ENCODE results near the gene EMCN.

EMCN gene

DNA sequence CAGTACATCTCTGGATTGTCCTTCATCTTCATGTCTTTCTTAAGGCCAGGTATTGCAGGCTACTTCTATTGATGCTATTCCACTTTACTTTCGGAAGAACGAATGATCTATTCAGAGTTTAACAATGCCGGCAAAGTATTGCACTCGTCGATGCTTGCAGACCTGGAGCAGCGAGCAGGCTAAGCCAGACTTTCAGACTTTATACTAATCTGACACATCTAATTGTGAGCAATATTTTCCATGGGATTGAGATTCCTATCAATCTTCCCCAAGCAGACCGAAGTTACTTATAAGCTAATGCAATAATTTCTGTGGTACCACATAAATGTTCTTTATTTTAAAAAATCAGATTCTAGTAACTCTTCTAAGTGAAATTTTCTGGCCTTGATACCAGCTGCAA, 1.6 kb downstream of the EMCN start:
- Histone ChIP-seq H3K79me2 (ENCODE audit: low read length) (no peaks in the 10 kb centered on the region), H3K9me3 (ENCODE audit: insufficient read depth, low read length) (no peaks in the 10 kb centered on the region), H3K4me2 (ENCODE audit: low read length) (no peak overlapping the region), H3K27ac (ENCODE audit: low read length) (no peak overlapping the region), H3K4me1 (ENCODE audit: low read length) (peaks cover 14% of the 10 kb centered on the region), H3K4me3 (ENCODE audit: low read length) (no peak overlapping the region), H3K27me3 (ENCODE audit: low read depth, low read length) (no peaks in the 10 kb centered on the region), H3K36me3 (replicated peaks; ENCODE audit: low read depth, low read length) (no peaks in the 10 kb centered on the region), H4K20me1 (ENCODE audit: insufficient read depth, low read length) (no peaks in the 10 kb centered on the region), H2AFZ (ENCODE audit: low read depth, low read length) (no peak overlapping the region), H3K9ac (ENCODE audit: low read length) (no peak overlapping the region)
- TF ChIP-seq, protein P1, sequence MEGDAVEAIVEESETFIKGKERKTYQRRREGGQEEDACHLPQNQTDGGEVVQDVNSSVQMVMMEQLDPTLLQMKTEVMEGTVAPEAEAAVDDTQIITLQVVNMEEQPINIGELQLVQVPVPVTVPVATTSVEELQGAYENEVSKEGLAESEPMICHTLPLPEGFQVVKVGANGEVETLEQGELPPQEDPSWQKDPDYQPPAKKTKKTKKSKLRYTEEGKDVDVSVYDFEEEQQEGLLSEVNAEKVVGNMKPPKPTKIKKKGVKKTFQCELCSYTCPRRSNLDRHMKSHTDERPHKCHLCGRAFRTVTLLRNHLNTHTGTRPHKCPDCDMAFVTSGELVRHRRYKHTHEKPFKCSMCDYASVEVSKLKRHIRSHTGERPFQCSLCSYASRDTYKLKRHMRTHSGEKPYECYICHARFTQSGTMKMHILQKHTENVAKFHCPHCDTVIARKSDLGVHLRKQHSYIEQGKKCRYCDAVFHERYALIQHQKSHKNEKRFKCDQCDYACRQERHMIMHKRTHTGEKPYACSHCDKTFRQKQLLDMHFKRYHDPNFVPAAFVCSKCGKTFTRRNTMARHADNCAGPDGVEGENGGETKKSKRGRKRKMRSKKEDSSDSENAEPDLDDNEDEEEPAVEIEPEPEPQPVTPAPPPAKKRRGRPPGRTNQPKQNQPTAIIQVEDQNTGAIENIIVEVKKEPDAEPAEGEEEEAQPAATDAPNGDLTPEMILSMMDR (IDR thresholded peaks at IDR 0.05; ENCODE audit: low read depth, low read length): no peak
- TF ChIP-seq EZH2phosphoT487 (IDR thresholded peaks at IDR 0.05; ENCODE audit: low read depth): no peak

DNA sequence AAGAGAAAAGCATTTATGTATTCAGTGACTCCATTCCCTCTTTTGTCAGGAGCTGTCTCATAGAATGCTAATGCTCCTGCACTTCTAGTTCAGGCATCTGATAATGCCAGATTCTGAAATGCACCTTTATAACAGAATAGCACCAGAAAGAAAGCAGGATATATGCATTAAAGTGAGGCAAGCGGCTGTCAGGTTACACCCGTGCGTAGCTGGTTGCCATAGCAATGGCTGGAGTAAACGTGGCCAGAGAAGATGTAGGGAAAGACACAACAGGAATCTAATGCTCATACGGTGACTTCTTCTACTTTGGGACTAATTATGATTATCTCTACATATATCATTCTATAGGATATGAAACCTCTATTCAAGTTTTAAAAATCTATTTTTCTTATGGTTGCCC, 5.9 kb downstream of the EMCN start:
- peaks cover 14% of the 10 kb centered on the region for H3K4me1 ChIP-seq (ENCODE audit: low read length)
- H4K20me1 ChIP-seq (ENCODE audit: insufficient read depth, low read length): no peaks in the 10 kb centered on the region
- H3K36me3 ChIP-seq (replicated peaks; ENCODE audit: low read depth, low read length): no peaks in the 10 kb centered on the region
- TF ChIP-seq, protein P1 (IDR thresholded peaks at IDR 0.05; ENCODE audit: low read depth, low read length): no peak
- TF ChIP-seq EZH2phosphoT487 (IDR thresholded peaks at IDR 0.05; ENCODE audit: low read depth): no peak
- no peak overlapping the region for H3K4me2 ChIP-seq (ENCODE audit: low read length)
- H3K9me3 ChIP-seq (ENCODE audit: insufficient read depth, low read length): no peaks in the 10 kb centered on the region
- H3K79me2 ChIP-seq (ENCODE audit: low read length): no peaks in the 10 kb centered on the region
- H3K4me3 ChIP-seq (ENCODE audit: low read length): no peak overlapping the region
- H3K9ac ChIP-seq (ENCODE audit: low read length): no peak overlapping the region
- H3K27ac ChIP-seq (ENCODE audit: low read length): no peak overlapping the region
- H3K27me3 ChIP-seq (ENCODE audit: low read depth, low read length): no peaks in the 10 kb centered on the region
- no peak overlapping the region for H2AFZ ChIP-seq (ENCODE audit: low read depth, low read length)

DNA sequence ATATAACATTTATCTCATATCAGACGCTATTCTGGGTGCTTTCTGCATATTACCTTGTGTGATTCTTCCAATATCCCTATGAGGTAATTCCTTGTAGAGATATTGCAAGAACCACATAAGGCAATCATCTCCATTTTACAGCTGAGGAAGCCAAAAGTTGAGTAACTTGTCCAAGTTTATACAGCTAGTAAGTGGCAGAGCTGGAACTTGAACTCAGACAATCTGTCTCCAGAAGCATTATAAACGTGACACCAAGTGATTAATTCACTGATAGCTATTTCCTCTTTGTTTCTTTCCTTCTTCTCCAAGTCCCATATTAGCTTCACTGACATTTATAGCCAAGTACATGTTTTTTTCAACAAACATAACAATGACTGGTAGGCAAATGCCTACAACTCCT, 7.3 kb downstream of the EMCN start:
- peaks cover 14% of the 10 kb centered on the region for H3K4me1 ChIP-seq (ENCODE audit: low read length)
- H3K36me3 ChIP-seq (replicated peaks; ENCODE audit: low read depth, low read length): no peaks in the 10 kb centered on the region
- no peak for TF ChIP-seq EZH2phosphoT487 (IDR thresholded peaks at IDR 0.05; ENCODE audit: low read depth)
- TF ChIP-seq, protein P1 (IDR thresholded peaks at IDR 0.05; ENCODE audit: low read depth, low read length): no peak
- no peak overlapping the region for H3K9ac ChIP-seq (ENCODE audit: low read length)
- no peaks in the 10 kb centered on the region for H3K9me3 ChIP-seq (ENCODE audit: insufficient read depth, low read length)
- H4K20me1 ChIP-seq (ENCODE audit: insufficient read depth, low read length): no peaks in the 10 kb centered on the region
- no peaks in the 10 kb centered on the region for H3K27me3 ChIP-seq (ENCODE audit: low read depth, low read length)
- H3K4me3 ChIP-seq (ENCODE audit: low read length): no peak overlapping the region
- no peak overlapping the region for H2AFZ ChIP-seq (ENCODE audit: low read depth, low read length)
- H3K27ac ChIP-seq (ENCODE audit: low read length): no peak overlapping the region
- H3K4me2 ChIP-seq (ENCODE audit: low read length): no peak overlapping the region
- no peaks in the 10 kb centered on the region for H3K79me2 ChIP-seq (ENCODE audit: low read length)

DNA sequence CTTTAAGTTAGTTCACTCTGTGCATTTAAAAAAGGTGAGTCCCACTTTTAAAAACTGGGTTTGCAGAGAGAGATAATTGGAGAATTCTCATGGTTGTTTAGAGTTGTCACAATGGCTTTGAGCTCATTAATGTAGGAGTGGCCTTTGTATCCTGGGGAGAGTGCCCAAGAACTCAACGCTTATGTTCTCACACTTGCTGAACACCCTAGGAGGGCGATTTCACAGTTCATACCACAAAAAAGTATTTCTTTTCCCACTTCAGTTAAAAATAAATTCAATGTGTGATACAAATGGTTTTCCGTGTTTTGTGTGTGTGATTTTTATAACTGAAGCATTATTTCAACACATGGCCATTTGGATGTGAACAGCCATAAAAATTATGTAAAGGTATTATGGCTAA, 8.4 kb downstream of the EMCN start:
- H3K4me2 ChIP-seq (ENCODE audit: low read length): no peak overlapping the region
- no peaks in the 10 kb centered on the region for H3K36me3 ChIP-seq (replicated peaks; ENCODE audit: low read depth, low read length)
- H3K27me3 ChIP-seq (ENCODE audit: low read depth, low read length): no peaks in the 10 kb centered on the region
- no peaks in the 10 kb centered on the region for H4K20me1 ChIP-seq (ENCODE audit: insufficient read depth, low read length)
- peaks cover 14% of the 10 kb centered on the region for H3K4me1 ChIP-seq (ENCODE audit: low read length)
- H3K4me3 ChIP-seq (ENCODE audit: low read length): no peak overlapping the region
- no peak overlapping the region for H3K27ac ChIP-seq (ENCODE audit: low read length)
- H2AFZ ChIP-seq (ENCODE audit: low read depth, low read length): no peak overlapping the region
- H3K79me2 ChIP-seq (ENCODE audit: low read length): no peaks in the 10 kb centered on the region
- no peaks in the 10 kb centered on the region for H3K9me3 ChIP-seq (ENCODE audit: insufficient read depth, low read length)
- TF ChIP-seq, protein P1 (IDR thresholded peaks at IDR 0.05; ENCODE audit: low read depth, low read length): no peak
- no peak for TF ChIP-seq EZH2phosphoT487 (IDR thresholded peaks at IDR 0.05; ENCODE audit: low read depth)
- H3K9ac ChIP-seq (ENCODE audit: low read length): no peak overlapping the region
